ENCODE data around the gene ATP13A3.

DNA sequence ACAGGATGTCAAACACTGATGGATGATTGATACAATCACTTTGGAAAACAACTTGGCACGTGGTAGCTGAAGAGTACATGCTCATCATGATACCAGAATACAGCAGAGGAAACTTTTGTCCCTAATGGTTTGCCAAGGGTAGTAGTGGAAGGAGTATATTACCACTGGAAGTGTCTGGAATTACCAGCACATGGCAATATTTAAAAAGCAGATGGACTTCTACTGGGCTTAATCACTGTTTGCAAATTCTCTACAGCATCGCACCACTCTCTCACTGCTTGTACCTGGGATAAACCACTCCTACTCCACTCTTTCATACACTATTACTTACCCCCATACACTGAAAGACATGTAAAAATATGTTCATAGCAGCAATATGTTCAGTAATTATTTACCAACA, 68.1 kb downstream of the ATP13A3 start:
- TF ChIP-seq, protein P1, sequence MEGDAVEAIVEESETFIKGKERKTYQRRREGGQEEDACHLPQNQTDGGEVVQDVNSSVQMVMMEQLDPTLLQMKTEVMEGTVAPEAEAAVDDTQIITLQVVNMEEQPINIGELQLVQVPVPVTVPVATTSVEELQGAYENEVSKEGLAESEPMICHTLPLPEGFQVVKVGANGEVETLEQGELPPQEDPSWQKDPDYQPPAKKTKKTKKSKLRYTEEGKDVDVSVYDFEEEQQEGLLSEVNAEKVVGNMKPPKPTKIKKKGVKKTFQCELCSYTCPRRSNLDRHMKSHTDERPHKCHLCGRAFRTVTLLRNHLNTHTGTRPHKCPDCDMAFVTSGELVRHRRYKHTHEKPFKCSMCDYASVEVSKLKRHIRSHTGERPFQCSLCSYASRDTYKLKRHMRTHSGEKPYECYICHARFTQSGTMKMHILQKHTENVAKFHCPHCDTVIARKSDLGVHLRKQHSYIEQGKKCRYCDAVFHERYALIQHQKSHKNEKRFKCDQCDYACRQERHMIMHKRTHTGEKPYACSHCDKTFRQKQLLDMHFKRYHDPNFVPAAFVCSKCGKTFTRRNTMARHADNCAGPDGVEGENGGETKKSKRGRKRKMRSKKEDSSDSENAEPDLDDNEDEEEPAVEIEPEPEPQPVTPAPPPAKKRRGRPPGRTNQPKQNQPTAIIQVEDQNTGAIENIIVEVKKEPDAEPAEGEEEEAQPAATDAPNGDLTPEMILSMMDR (IDR thresholded peaks at IDR 0.05; ENCODE audit: low read depth, low read length): no peak
- no peak for TF ChIP-seq EZH2phosphoT487 (IDR thresholded peaks at IDR 0.05; ENCODE audit: low read depth)

All from OCI-LY3 (cell line).